IMR-90 (cell line): ENCODE results near the gene SLC6A20. TPM values are rescaled to one million over a fixed set of nuclear protein-coding genes. Genes with fewer than 3 reads are reported as not detected.

Experiments used
- ATAC-seq: fragments of 200-7000 bp; cut with Tn5 transposase; 2 replicates; pipeline ENCODE4 v1.9.1; 2020; ENCODE audit warnings: low read depth, mild to moderate bottlenecking, moderate library complexity
- BruUV-seq: library from RNA; stranded (reverse); fragments of 400-500 nt; replicated peaks from 2 replicates; lab custom pipeline; 2021; lab: Mats Ljungman, UMichigan
- CTCF ChIA-PET: fragments of 300-600 bp; formaldehyde crosslinking; extraction: SDS; loops from one replicate; lab custom pipeline; 2021; ENCODE audit warnings: antibody characterized with exemption; lab: Yijun Ruan, JAX
- POLR2A ChIA-PET: fragments of 300-600 bp; sonication (Branson Sonifier 250); formaldehyde crosslinking; loops from one replicate; lab custom pipeline; 2022; ENCODE audit warnings: antibody characterized with exemption; ENCODE audit not compliant: unreplicated experiment; lab: Charles Lee
- DNase-seq: peaks from one replicate; pipeline ENCODE4 v3.0.0; 2013
- H2AFZ ChIP-seq: replicated peaks from 2 replicates; pipeline ENCODE3; 2013; ENCODE audit warnings: low read length, mild to moderate bottlenecking; ENCODE audit not compliant: poor library complexity
- H2AK5ac ChIP-seq: 2 replicates; pipeline ENCODE4 v1.6.1; 2013; ENCODE audit warnings: low read depth, low read length, inconsistent platforms
- H2AK9ac ChIP-seq: replicated peaks from 2 replicates; pipeline ENCODE3; 2013; ENCODE audit warnings: mild to moderate bottlenecking, low read depth, low read length, moderate library complexity; ENCODE audit not compliant: poor library complexity
- H2BK120ac ChIP-seq: 2 replicates; pipeline ENCODE4 v1.6.1; 2013; ENCODE audit warnings: low read depth, low read length, inconsistent platforms
- H2BK15ac ChIP-seq: 3 replicates; pipeline ENCODE4 v1.6.1; 2013; ENCODE audit warnings: low read depth, low read length, inconsistent platforms
- H2BK20ac ChIP-seq: 2 replicates; pipeline ENCODE4 v1.6.1; 2013; ENCODE audit warnings: low read depth, mild to moderate bottlenecking, inconsistent platforms, low read length, moderate library complexity
- H2BK5ac ChIP-seq: 2 replicates; pipeline ENCODE4 v1.6.1; 2013; ENCODE audit warnings: mild to moderate bottlenecking, low read depth, low read length, inconsistent platforms; ENCODE audit not compliant: poor library complexity, severe bottlenecking
- H3K14ac ChIP-seq: replicated peaks from 2 replicates; pipeline ENCODE4 v1.6.1; 2013; ENCODE audit warnings: low read depth, low read length, inconsistent platforms
- H3K18ac ChIP-seq: 2 replicates; pipeline ENCODE4 v1.6.1; 2013; ENCODE audit warnings: low read depth, low read length, control low read depth
- H3K23ac ChIP-seq: 2 replicates; pipeline ENCODE4 v1.6.1; 2013; ENCODE audit warnings: low read depth, low read length, inconsistent platforms
- H3K27ac ChIP-seq: 2 replicates; pipeline ENCODE4 v1.5.1; 2013; ENCODE audit warnings: mild to moderate bottlenecking, control low read depth, low read length; ENCODE audit not compliant: insufficient read depth
- H3K27me3 ChIP-seq: 2 replicates; pipeline ENCODE4 v1.6.1; 2013; ENCODE audit warnings: low read length; ENCODE audit not compliant: control insufficient read depth, insufficient read depth
- H3K36me3 ChIP-seq: 2 replicates; pipeline ENCODE4 v1.6.1; 2013; ENCODE audit warnings: low read length, mixed read lengths; ENCODE audit not compliant: control insufficient read depth, insufficient read depth
- H3K4ac ChIP-seq: 2 replicates; pipeline ENCODE4 v1.6.1; 2013; ENCODE audit warnings: low read depth, low read length, inconsistent platforms
- H3K4me1 ChIP-seq: 2 replicates; pipeline ENCODE4 v1.6.1; 2013; ENCODE audit warnings: low read length, mixed read lengths; ENCODE audit not compliant: control insufficient read depth, insufficient read depth
- H3K4me2 ChIP-seq: 2 replicates; pipeline ENCODE4 v1.6.1; 2013; ENCODE audit warnings: low read depth, mild to moderate bottlenecking, control low read depth, low read length, moderate library complexity
- H3K4me3 ChIP-seq: 2 replicates; pipeline ENCODE4 v1.5.1; 2013; ENCODE audit warnings: low read depth, mild to moderate bottlenecking, control low read depth, low read length, moderate library complexity; ENCODE audit not compliant: insufficient read depth
- H3K56ac ChIP-seq: 2 replicates; pipeline ENCODE4 v1.6.1; 2013; ENCODE audit warnings: low read length, inconsistent platforms; ENCODE audit not compliant: insufficient read depth; ENCODE audit errors: extremely low read depth
- H3K79me1 ChIP-seq, 2 experiments: 2 replicates each; pipeline ENCODE4 v1.6.1; 2013; ENCODE audit warnings: low read length in 2 of 2, inconsistent platforms in 1 of 2, low read depth in 1 of 2
- H3K9ac ChIP-seq: 2 replicates; pipeline ENCODE4 v1.6.1; 2013; ENCODE audit warnings: low read depth, low read length, control low read depth
- H3K9me1 ChIP-seq: 2 replicates; pipeline ENCODE4 v1.6.1; 2013; ENCODE audit warnings: low read length, inconsistent platforms; ENCODE audit not compliant: insufficient read depth
- H3K9me3 ChIP-seq: 2 replicates; pipeline ENCODE4 v1.6.1; 2013; ENCODE audit warnings: low read length; ENCODE audit not compliant: control insufficient read depth, insufficient read depth
- H4K20me1 ChIP-seq: 2 replicates; pipeline ENCODE4 v1.6.1; 2013; ENCODE audit warnings: low read length, inconsistent platforms; ENCODE audit not compliant: insufficient read depth
- H4K5ac ChIP-seq: 2 replicates; pipeline ENCODE4 v1.6.1; 2013; ENCODE audit warnings: mild to moderate bottlenecking, low read depth, low read length, control low read depth
- H4K8ac ChIP-seq, 2 experiments: 2 replicates each; pipeline ENCODE4 v1.6.1; 2013; ENCODE audit warnings: low read depth in 2 of 2, low read length in 2 of 2, control low read depth in 1 of 2, inconsistent platforms in 1 of 2
- H4K91ac ChIP-seq: 2 replicates; pipeline ENCODE4 v1.6.1; 2013; ENCODE audit warnings: low read depth, low read length, inconsistent platforms; ENCODE audit not compliant: insufficient read depth
- BHLHE40 ChIP-seq: fragments of 150-350 bp; IDR thresholded peaks from 2 replicates; pipeline ENCODE4 v1.6.1; 2016; ENCODE audit warnings: mild to moderate bottlenecking, low read depth, low read length
- CEBPB ChIP-seq: IDR thresholded peaks from 2 replicates; pipeline ENCODE4 v1.6.1; 2012; ENCODE audit warnings: low read depth, low read length, improper control_type of control experiment
- CHD1 ChIP-seq: IDR thresholded peaks from 2 replicates; pipeline ENCODE4 v1.6.1; 2012; ENCODE audit warnings: low read depth, low read length, improper control_type of control experiment
- CTCF ChIP-seq: conservative IDR thresholded peaks from 2 replicates; pipeline ENCODE4 v1.5.1; 2012; ENCODE audit warnings: mild to moderate bottlenecking, low read depth, low read length, improper control_type of control experiment
- ELK1 ChIP-seq: fragments of 150-350 bp; IDR thresholded peaks from 2 replicates; pipeline ENCODE4 v1.6.1; 2016; ENCODE audit warnings: low read depth, mild to moderate bottlenecking, low read length, moderate library complexity, borderline replicate concordance
- FOS ChIP-seq: fragments of 150-350 bp; IDR thresholded peaks from 2 replicates; pipeline ENCODE4 v1.6.1; 2016; ENCODE audit warnings: low read depth, low read length
- MAFK ChIP-seq: IDR thresholded peaks from 2 replicates; pipeline ENCODE4 v1.6.1; 2012; ENCODE audit warnings: low read depth, low read length, improper control_type of control experiment
- MAZ ChIP-seq: IDR thresholded peaks from 2 replicates; pipeline ENCODE4 v1.6.1; 2012; ENCODE audit warnings: low read depth, mild to moderate bottlenecking, low read length, improper control_type of control experiment, moderate library complexity, borderline replicate concordance
- MXI1 ChIP-seq: IDR thresholded peaks from 2 replicates; pipeline ENCODE4 v1.6.1; 2012; ENCODE audit warnings: low read depth, mild to moderate bottlenecking, low read length, moderate library complexity, borderline replicate concordance
- NFE2L2 ChIP-seq: fragments of 150-350 bp; IDR thresholded peaks from 2 replicates; pipeline ENCODE4 v1.6.1; 2016; ENCODE audit warnings: low read depth, mild to moderate bottlenecking, low read length
- POLR2A ChIP-seq: IDR thresholded peaks from 2 replicates; pipeline ENCODE4 v1.6.1; 2012; ENCODE audit warnings: mild to moderate bottlenecking, low read depth, low read length
- RAD21 ChIP-seq: IDR thresholded peaks from 2 replicates; pipeline ENCODE4 v1.6.1; 2012; ENCODE audit warnings: low read length, improper control_type of control experiment
- RCOR1 ChIP-seq: IDR thresholded peaks from 2 replicates; pipeline ENCODE4 v1.6.1; 2012; ENCODE audit warnings: mild to moderate bottlenecking, low read length, improper control_type of control experiment; ENCODE audit not compliant: insufficient replicate concordance
- RFX5 ChIP-seq: IDR thresholded peaks from 2 replicates; pipeline ENCODE4 v1.8.0; 2012; ENCODE audit warnings: low read depth, mild to moderate bottlenecking, low read length, moderate library complexity
- USF2 ChIP-seq: fragments of 150-350 bp; IDR thresholded peaks from 2 replicates; pipeline ENCODE4 v1.6.1; 2017; ENCODE audit warnings: mild to moderate bottlenecking, antibody characterized with exemption, low read length, low read depth
- WGBS, 2 experiments: methylation state at CpG; one replicate each; pipeline versions ENCODE4 v1.1.5 to v1.1.7; 2013; ENCODE audit warnings: missing lambda C conversion rate in 2 of 2; ENCODE audit not compliant: insufficient read length in 1 of 2; ENCODE audit errors: extremely low coverage in 2 of 2; 5-methylcytosine and 5-hydroxymethylcytosine counted together
- dilution Hi-C: fragments of 300-500 bp; cut with HindIII; formaldehyde crosslinking; loops from one replicate; pipeline ENCODE4 v1.14.3; 2018; ENCODE audit warnings: low sequenced_read_pairs; ENCODE audit not compliant: unreplicated experiment
- in situ Hi-C: fragments of 300-500 bp; cut with MboI; formaldehyde crosslinking; loops from 3 replicates; pipeline ENCODE4 v1.14.3; 2019; ENCODE audit warnings: low sequenced_read_pairs, inconsistent platforms, mixed read lengths
- intact Hi-C: fragments of 100-400 bp; cut with micrococcal nuclease; formaldehyde crosslinking; loops from 2 replicates; pipeline ENCODE4 v1.10.0; 2022
- polyA plus RNA-seq, 3 experiments: library from polyadenylated mRNA; depleted of rRNA; stranded (reverse); fragments of >200 nt; gene quantifications; 2 replicates each; pipeline ENCODE4 v1.2.3, GENCODE V29; 2012; ENCODE audit warnings: low replicate concordance in 1 of 3
- total RNA-seq: library from RNA; depleted of rRNA; stranded (reverse); fragments of >200 nt; gene quantifications from 2 replicates; pipeline ENCODE4 v1.2.3, GENCODE V29; 2012

SLC6A20 gene
- total and polyA plus RNA-seq, 2 of the 4 experiments (the other 2 are of a cell fraction): not detected

- ATAC-seq (no peak), DNase-seq (no peak)
- H3K9me3 ChIP-seq: no peaks in the 10 kb centered on the region
- POLR2A ChIA-PET: no interaction called here
- H3K9ac ChIP-seq: no peak overlapping the region
- no peak overlapping the region for H3K23ac ChIP-seq
- H3K14ac ChIP-seq: no peak overlapping the region
- H3K79me1 ChIP-seq: no peaks in the 10 kb centered on the region
- no peak overlapping the region for H4K91ac ChIP-seq
- no peak overlapping the region for H2BK120ac ChIP-seq
- H2AK9ac ChIP-seq: no peak overlapping the region
- intact Hi-C loops: no loop called here
- H2BK20ac ChIP-seq: no peak overlapping the region
- peaks cover 17% of the 10 kb centered on the region for H3K27me3 ChIP-seq
- no peak overlapping the region for H2AFZ ChIP-seq
- H3K4me2 ChIP-seq: no peak overlapping the region
- H4K5ac ChIP-seq: no peak overlapping the region
- no peak overlapping the region for H2BK5ac ChIP-seq
- no peak for TF ChIP-seq USF2
- no peak for TF ChIP-seq MAFK
- TF ChIP-seq CHD1: no peak
- no peak for TF ChIP-seq NFE2L2
- TF ChIP-seq MXI1: no peak
- no peak for TF ChIP-seq CEBPB
- no peak for TF ChIP-seq RCOR1
- TF ChIP-seq ELK1: no peak
- no peak for TF ChIP-seq FOS
- no peak for TF ChIP-seq MAZ
- TF ChIP-seq POLR2A: no peak
- no peak for TF ChIP-seq CTCF
- no peak for TF ChIP-seq BHLHE40
- no peak for TF ChIP-seq RAD21
- no peak for TF ChIP-seq RFX5
- BruUV-seq: no TSS peak
- H3K4me1 ChIP-seq: no peaks in the 10 kb centered on the region
- no peak overlapping the region for H2BK15ac ChIP-seq
- no peak overlapping the region for H2AK5ac ChIP-seq
- no peak overlapping the region for H4K8ac ChIP-seq
- WGBS, 2 experiments: 83% methylated on average over 5 of the region's 10 CpGs; no CpG with 5 or more reads in 1 of the 2 experiments
- no peaks in the 10 kb centered on the region for H3K36me3 ChIP-seq
- dilution Hi-C loops: no loop called here
- no peaks in the 10 kb centered on the region for H3K9me1 ChIP-seq
- H3K56ac ChIP-seq: no peak overlapping the region
- H3K4me3 ChIP-seq: no peak overlapping the region
- H4K20me1 ChIP-seq: no peaks in the 10 kb centered on the region
- no peak overlapping the region for H3K4ac ChIP-seq
- no peak overlapping the region for H3K27ac ChIP-seq
- in situ Hi-C loops: no loop called here
- CTCF ChIA-PET: no interaction called here
- H3K18ac ChIP-seq: no peak overlapping the region
Measured at GRCh38 chr3:45807681-45808540, 11.6 kb upstream of the SLC6A20 start.
